Erythroblast (primary cell): ENCODE measurements around the gene IFITM5.
"Not testable (repeated sequence)": the region's sequence is repeated elsewhere in the genome, so short reads cannot be mapped to it uniquely, and the experiment has no call there.

Source experiments
- DNase-seq, 2 experiments: peaks; one replicate each; lab custom pipeline; 2025; lab: John Stamatoyannopoulos, UW
- GATA1 ChIP-seq: IDR thresholded peaks from 2 replicates; pipeline ENCODE4 v1.6.1; 2011; ENCODE audit warnings: low read depth, mild to moderate bottlenecking, control low read depth, low read length, moderate library complexity
- POLR2A ChIP-seq: IDR thresholded peaks from 2 replicates; pipeline ENCODE4 v1.6.1; 2011; ENCODE audit warnings: mild to moderate bottlenecking, low read length

IFITM5 gene

GRCh38 chr11:317668-318404 lies 18.5 kb upstream of the IFITM5 start:
- not testable (repeated sequence) for DNase-seq

DNA sequence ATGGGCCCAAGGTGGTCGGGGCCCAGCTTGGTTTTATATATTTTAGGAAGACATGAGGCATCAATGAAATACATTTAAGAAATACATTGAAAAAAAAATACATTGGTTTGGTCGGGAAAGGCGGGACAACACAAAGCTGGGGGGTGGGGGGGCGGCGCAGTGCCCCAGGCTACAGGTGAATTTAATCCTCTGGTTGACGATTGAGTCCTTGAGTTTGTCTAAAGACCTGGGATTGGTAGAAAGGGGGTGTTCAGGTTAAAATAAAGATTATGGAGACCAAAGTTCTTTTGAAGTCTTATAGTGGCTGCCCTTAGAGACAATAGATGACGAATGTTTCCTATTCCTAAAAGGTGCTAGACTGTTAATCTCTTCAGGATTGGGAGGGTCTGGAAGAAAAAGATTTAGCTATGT lies 17.6 kb upstream of the IFITM5 start:
- DNase-seq, result no peak
- TF ChIP-seq GATA1, result no peak
- no peak for TF ChIP-seq POLR2A

- no peak for DNase-seq
- TF ChIP-seq POLR2A, result no peak
- TF ChIP-seq GATA1, result no peak
Measured at GRCh38 chr11:316031-316701, 16.8 kb upstream of the IFITM5 start.

GRCh38 chr11:315516-315994 lies 16.2 kb upstream of the IFITM5 start:
- DNase-seq, result no peak
- TF ChIP-seq GATA1 (no peak), POLR2A (no peak)

- TF ChIP-seq GATA1 (no peak), POLR2A (no peak)
- no peak for DNase-seq
Measured at GRCh38 chr11:315051-315481, 15.7 kb upstream of the IFITM5 start.

- DNase-seq, result not testable (repeated sequence)
Measured at GRCh38 chr11:314554-314875, 15.2 kb upstream of the IFITM5 start.

DNA sequence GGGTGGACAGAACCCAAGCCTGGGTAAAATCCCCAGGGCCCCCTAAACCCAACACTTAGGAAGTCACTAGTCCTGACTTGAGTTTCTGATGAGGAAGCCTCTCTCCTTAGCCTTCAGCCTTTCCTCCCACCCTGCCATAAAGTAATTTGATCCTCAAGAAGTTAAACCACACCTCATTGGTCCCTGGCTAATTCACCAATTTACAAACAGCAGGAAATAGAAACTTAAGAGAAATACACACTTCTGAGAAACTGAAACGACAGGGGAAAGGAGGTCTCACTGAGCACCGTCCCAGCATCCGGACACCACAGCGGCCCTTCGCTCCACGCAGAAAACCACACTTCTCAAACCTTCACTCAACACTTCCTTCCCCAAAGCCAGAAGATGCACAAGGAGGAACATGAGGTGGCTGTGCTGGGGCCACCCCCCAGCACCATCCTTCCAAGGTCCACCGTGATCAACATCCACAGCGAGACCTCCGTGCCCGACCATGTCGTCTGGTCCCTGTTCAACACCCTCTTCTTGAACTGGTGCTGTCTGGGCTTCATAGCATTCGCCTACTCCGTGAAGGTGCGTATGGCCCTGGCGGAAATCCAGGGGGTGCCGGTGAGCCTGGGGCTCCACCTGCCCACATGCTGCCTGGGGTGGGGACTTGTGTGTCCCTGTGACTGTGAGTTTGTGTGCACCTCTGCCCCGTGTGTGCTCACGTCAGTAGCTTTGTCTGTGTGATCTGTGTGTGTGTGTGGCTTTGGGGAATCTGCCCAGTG lies 14.6 kb upstream of the IFITM5 start, which contains the start of gene IFITM1:
TSS of gene IFITM1 (plus strand) at position 254 of the 767 bp plus-strand sequence. CDS start at position 385, 131 bp downstream.
- DNase-seq, result no peak

DNA sequence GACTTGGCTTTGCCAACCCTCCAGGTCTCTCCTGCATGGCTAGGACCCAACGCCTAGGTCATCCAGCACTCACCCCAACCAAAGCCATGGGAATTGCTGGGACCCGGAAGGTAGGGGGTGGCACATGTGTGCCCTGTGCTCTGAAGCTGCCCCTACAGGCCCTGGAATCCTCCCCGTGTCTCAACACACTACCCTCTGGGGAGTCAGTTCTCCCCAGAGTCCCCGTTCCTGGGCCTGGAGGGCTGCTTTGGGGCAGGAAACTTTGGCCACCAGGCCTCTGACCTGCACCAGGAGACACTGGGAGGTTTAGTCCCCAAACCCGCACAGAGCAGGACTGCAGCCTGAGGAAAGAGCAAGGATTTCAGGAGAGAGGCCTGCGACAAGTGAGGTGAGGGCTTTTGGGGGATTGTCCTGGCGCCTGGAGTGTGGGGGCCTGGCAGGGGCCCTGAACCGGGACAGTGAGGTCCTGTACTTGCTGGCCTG lies 14.0 kb upstream of the IFITM5 start:
- TF ChIP-seq POLR2A (no peak), GATA1 (no peak)

More for the DNA sequence above, 14.6 kb upstream of the IFITM5 start, which contains the start of gene IFITM1:
- TF ChIP-seq GATA1, result no peak
- TF ChIP-seq POLR2A, result peak; percentile 44

GRCh38 chr11:312092-312816 lies 12.9 kb upstream of the IFITM5 start:
- TF ChIP-seq POLR2A (no peak), GATA1 (no peak)
- no peak for DNase-seq

More for the DNA sequence above, 14.0 kb upstream of the IFITM5 start:
- no peak for DNase-seq

DNA sequence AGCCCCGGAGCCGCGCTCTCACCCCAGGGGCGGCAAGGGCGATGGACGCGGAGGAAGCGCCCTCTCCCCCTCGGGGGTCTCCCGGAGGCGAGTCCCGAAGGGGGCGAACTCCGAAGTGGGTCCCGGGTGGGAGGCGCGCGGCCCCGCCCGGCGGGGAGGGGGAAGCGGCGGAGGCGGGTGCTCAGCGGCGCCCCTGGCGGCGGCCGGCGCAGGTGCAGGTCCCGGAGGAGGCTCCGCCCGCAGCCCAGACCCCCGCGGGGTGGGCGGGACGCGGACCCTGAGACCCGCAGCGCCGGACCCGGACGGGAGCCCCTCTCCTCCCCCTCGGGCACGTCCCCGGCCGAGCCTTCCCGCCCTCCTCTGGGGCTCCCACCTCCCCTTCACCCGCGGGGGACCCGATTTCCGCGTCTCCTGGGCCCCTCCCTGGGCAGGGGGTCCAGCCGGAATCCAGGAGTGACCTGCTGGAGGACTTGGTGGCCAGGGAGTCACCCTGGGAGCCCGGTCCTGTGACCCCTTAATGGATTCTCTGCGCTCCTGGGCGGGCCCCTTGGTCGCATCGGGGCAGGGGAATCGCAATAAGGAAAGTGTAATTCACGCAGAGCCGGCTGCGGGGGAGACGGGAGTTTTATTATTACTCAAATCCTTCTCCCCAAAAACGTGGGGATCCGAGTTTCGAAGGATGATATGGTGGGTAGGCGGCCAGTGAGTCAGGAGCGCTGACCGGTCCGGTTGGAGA lies 11.9 kb upstream of the IFITM5 start:
- not testable (repeated sequence) for DNase-seq

DNA sequence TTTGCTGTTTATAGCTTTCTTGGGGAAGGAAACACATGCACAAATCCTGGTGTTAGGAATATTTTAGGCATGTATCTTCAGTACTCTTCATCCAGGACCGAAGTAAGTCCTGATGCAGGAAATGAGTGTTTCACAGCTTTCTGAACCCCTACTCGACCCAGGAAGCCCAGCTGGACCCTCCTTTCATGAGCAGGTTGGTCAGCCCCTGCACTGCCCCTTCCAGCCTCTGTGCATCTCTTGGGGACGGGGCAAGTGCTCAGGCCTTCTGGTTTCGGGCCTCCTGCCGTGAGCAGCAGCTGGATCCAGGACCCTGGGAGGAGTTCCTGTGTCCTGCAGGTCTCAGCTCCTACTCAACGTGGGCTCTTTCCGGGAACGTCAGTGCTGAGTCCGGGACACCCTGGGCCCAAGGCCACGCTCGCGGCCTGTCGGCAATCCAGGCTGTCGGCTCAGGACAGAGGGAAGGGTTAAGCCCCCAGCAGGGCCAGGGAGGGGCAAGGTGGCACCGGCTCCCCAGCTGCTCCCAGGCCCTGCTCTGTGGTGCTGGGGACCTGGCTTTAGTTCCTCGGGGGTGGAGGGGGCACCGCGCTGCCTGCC lies 10.8 kb upstream of the IFITM5 start:
- not testable (repeated sequence) for DNase-seq

DNA sequence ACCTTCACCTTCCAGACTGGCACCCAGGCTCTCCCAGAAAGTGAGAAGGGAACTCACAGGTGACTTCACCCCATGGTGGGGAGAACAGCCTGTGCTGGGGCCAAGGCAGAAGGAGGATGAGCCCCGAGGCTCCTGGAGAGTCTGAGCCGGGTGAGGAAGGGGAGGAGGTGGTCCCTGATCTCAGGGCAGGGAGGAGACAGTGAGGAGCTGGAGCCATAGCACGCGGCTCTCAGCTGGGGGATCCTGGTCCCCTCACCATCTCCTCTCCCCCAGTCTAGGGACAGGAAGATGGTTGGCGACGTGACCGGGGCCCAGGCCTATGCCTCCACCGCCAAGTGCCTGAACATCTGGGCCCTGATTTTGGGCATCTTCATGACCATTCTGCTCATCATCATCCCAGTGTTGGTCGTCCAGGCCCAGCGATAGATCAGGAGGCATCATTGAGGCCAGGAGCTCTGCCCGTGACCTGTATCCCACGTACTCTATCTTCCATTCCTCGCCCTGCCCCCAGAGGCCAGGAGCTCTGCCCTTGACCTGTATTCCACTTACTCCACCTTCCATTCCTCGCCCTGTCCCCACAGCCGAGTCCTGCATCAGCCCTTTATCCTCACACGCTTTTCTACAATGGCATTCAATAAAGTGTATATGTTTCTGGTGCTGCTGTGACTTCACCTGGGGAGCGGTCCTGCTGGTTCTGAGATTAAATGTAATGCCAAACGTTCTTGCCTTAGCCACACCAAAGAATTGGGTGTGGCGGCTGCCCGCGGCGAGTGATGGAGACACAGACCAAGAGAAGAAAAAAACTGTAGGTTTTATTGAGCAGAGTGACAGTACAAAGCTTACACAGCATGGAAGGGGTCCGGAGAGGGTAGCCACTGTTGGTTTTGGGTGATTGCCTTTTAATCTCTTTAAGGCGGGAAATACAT lies 9.7 kb upstream of the IFITM5 start:
- peak; percentile 18 for TF ChIP-seq POLR2A
- DNase-seq, result not testable (repeated sequence)
